PC-9 (cell line): ENCODE results near the gene NFS1. TPM values are rescaled to one million over a fixed set of nuclear protein-coding genes. Genes with fewer than 3 reads are reported as not detected.
A peak's percentile ranks its signal among the peaks of the same experiment; 100 is the strongest.

Experiments
- BruUV-seq: library from RNA; stranded (reverse); fragments of 400-500 nt; replicated peaks from 2 replicates; lab custom pipeline; 2021; lab: Mats Ljungman, UMichigan
- CTCF ChIA-PET: fragments of 300-600 bp; sonication (Branson Sonifier 250); formaldehyde crosslinking; loops from one replicate; lab custom pipeline; 2022; ENCODE audit warnings: antibody characterized with exemption; lab: Charles Lee
- POLR2A ChIA-PET: fragments of 300-600 bp; sonication (Branson Sonifier 250); formaldehyde crosslinking; loops from one replicate; lab custom pipeline; 2022; ENCODE audit warnings: antibody characterized with exemption; ENCODE audit not compliant: unreplicated experiment; lab: Charles Lee
- DNase-seq, 2 experiments: peaks; one replicate each; pipeline versions ENCODE4 v3.0.0 to v3.0.0-alpha.2; 2015 to 2022; ENCODE audit warnings: mixed read lengths in 1 of 2
- H2AFZ ChIP-seq: fragments of 200-600 bp; sonication (generic); 2 replicates; pipeline ENCODE4 v1.8.1; 2017; ENCODE audit warnings: antibody characterized with exemption
- H3F3A ChIP-seq: fragments of 200-600 bp; sonication (generic); 2 replicates; pipeline ENCODE4 v1.8.1; 2017; ENCODE audit warnings: antibody characterized with exemption, mild to moderate bottlenecking, low read depth; ENCODE audit not compliant: insufficient read depth
- H3K27ac ChIP-seq: fragments of 200-600 bp; sonication (generic); 2 replicates; pipeline ENCODE4 v1.6.1; 2016; ENCODE audit warnings: mixed run types
- H3K27me3 ChIP-seq: fragments of 200-600 bp; sonication (generic); 2 replicates; pipeline ENCODE4 v1.6.1; 2016; ENCODE audit warnings: low read depth, mixed run types; ENCODE audit not compliant: insufficient read depth
- H3K36me3 ChIP-seq: fragments of 200-600 bp; sonication (generic); 2 replicates; pipeline ENCODE4 v1.6.1; 2016; ENCODE audit warnings: low read depth, mixed run types
- H3K4me1 ChIP-seq: fragments of 200-600 bp; sonication (generic); replicated peaks from 2 replicates; pipeline ENCODE4 v1.6.1; 2016; ENCODE audit warnings: mixed run types; ENCODE audit not compliant: insufficient read depth
- H3K4me2 ChIP-seq: fragments of 200-600 bp; sonication (generic); 2 replicates; pipeline ENCODE4 v1.6.1; 2017; ENCODE audit warnings: mixed run types
- H3K4me3 ChIP-seq: fragments of 200-600 bp; sonication (generic); 2 replicates; pipeline ENCODE4 v1.6.1; 2016; ENCODE audit warnings: mixed run types
- H3K79me2 ChIP-seq: fragments of 200-600 bp; sonication (generic); 2 replicates; pipeline ENCODE4 v1.6.1; 2017; ENCODE audit warnings: low read depth, mixed run types
- H3K9me2 ChIP-seq: fragments of 200-600 bp; sonication (generic); 2 replicates; pipeline ENCODE4 v1.8.1; 2017; ENCODE audit warnings: mild to moderate bottlenecking; ENCODE audit not compliant: insufficient read depth
- H3K9me3 ChIP-seq: fragments of 200-600 bp; sonication (generic); 2 replicates; pipeline ENCODE4 v1.8.1; 2016; ENCODE audit warnings: low read depth; ENCODE audit not compliant: insufficient read depth
- H4K20me1 ChIP-seq: fragments of 200-600 bp; sonication (generic); 2 replicates; pipeline ENCODE4 v1.8.1; 2017; ENCODE audit not compliant: insufficient read depth
- CTCF ChIP-seq: fragments of 200-600 bp; sonication (generic); conservative IDR thresholded peaks from 2 replicates; pipeline ENCODE4 v1.6.1; 2017; ENCODE audit warnings: mixed run types, antibody characterized with exemption, mild to moderate bottlenecking, moderate library complexity
- EZH2 ChIP-seq: fragments of 200-600 bp; sonication (generic); IDR thresholded peaks from 2 replicates; pipeline ENCODE4 v1.8.0; 2017; ENCODE audit warnings: antibody characterized with exemption, low read depth
- intact Hi-C: fragments of 100-400 bp; cut with micrococcal nuclease; formaldehyde crosslinking; loops from one replicate; pipeline ENCODE4 v1.10.0; 2022; ENCODE audit not compliant: unreplicated experiment
- total RNA-seq: library from RNA; stranded (reverse); gene quantifications from 2 replicates; pipeline ENCODE4 v1.2.3, GENCODE V29; 2021

Gene NFS1
- total RNA-seq, 1 experiment from 2014 or later: 65.0 TPM

DNA sequence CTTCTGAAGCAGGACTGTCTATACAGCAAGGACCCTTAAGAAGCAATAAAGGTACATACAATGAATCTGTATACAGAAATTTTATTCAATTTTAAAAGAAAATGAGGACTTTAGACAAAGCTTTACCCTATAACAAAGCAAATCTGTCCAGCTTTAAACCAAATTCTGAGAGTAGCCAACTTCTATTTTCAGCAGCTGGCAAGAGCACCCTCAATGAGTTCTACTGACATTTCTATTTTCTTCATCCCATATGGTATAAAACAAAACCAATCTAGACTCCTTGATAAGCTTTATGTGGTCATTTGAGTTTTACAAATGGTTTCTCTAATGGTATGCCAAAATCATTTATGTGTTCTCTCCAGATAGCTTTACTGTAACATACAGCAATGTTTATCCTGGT, 47.2 kb downstream of the NFS1 start:
- Histone ChIP-seq H3K27me3 (no peaks in the 10 kb centered on the region), H3K9me3 (no peaks in the 10 kb centered on the region), H2AFZ (no peak overlapping the region), H3K79me2 (peaks cover 95% of the 10 kb centered on the region), H3K9me2 (no peaks in the 10 kb centered on the region), H3K4me1 (no peaks in the 10 kb centered on the region), H4K20me1 (peaks cover 87% of the 10 kb centered on the region), H3K4me2 (no peak overlapping the region), H3F3A (peaks cover 21% of the 10 kb centered on the region), H3K4me3 (no peak overlapping the region), H3K27ac (no peak overlapping the region), H3K36me3 (peaks cover 44% of the 10 kb centered on the region)
- TF ChIP-seq CTCF: no peak
- no peak for TF ChIP-seq EZH2
- DNase-seq: no peak
- ChIA-PET CTCF (no interaction called here), POLR2A (no interaction called here)
- no TSS peak for BruUV-seq
- intact Hi-C loops: no loop called here

- Histone ChIP-seq H3K9me2 (no peaks in the 10 kb centered on the region), H3K9me3 (no peaks in the 10 kb centered on the region), H3K79me2 (peaks cover 94% of the 10 kb centered on the region), H3F3A (peaks cover 21% of the 10 kb centered on the region), H4K20me1 (peaks cover 73% of the 10 kb centered on the region), H3K4me2 (no peak overlapping the region), H3K27ac (0 out of 2 replicates have a peak overlapping the region, but pooled peaks have one; percentile 22), H3K27me3 (no peaks in the 10 kb centered on the region), H3K4me1 (no peaks in the 10 kb centered on the region), H3K36me3 (peaks cover 39% of the 10 kb centered on the region), H3K4me3 (no peak overlapping the region), H2AFZ (no peak overlapping the region)
- no TSS peak for BruUV-seq
- no peak for DNase-seq
- ChIA-PET POLR2A (no interaction called here), CTCF (no interaction called here)
- TF ChIP-seq CTCF (no peak), EZH2 (no peak)
- intact Hi-C loops: no loop called here
These were observed 48.5 kb downstream of the NFS1 start for GRCh38 chr20:35650632-35651031.

DNA sequence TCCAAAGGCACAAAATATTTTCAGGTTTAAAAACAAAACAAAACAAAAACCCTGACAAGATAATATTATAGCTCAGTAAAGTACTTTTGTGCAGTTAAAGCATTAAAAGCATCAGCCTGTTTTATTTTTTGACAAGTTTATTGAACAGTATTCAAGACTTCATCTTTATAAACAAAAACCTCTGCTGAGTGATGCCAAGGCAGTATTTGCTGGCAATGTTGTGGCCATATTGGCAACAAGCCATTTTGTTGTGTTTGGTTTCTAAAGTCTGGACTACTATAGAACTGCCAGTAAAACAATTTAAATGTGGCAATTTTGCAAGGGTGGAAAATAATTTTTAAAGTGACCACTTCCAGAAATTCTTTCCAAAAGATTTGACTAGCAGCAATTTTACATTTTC, 50.3 kb downstream of the NFS1 start:
- no peaks in the 10 kb centered on the region for H3K27me3 ChIP-seq
- no peaks in the 10 kb centered on the region for H3K9me3 ChIP-seq
- BruUV-seq: no TSS peak
- POLR2A ChIA-PET: no interaction called here
- no peak overlapping the region for H2AFZ ChIP-seq
- intact Hi-C loops: no loop called here
- peaks cover 28% of the 10 kb centered on the region for H3K36me3 ChIP-seq
- CTCF ChIA-PET: no interaction called here
- H3K4me2 ChIP-seq: no peak overlapping the region
- H3K4me1 ChIP-seq: no peaks in the 10 kb centered on the region
- DNase-seq: no peak
- no peak overlapping the region for H3K27ac ChIP-seq
- H3K4me3 ChIP-seq: no peak overlapping the region
- H4K20me1 ChIP-seq: peaks cover 64% of the 10 kb centered on the region
- TF ChIP-seq EZH2 (no peak), CTCF (no peak)
- peaks cover 21% of the 10 kb centered on the region for H3F3A ChIP-seq
- H3K9me2 ChIP-seq: no peaks in the 10 kb centered on the region
- H3K79me2 ChIP-seq: peaks cover 93% of the 10 kb centered on the region
